HG02571 (cell line): ENCODE results near the gene DLGAP5.
A peak's percentile ranks its signal among the peaks of the same experiment; 100 is the strongest.

Experiments used
- ATAC-seq: cut with Tn5 transposase; IDR thresholded peaks from one replicate; pipeline ENCODE4 v1.9.1; 2021; ENCODE audit warnings: mild to moderate bottlenecking, moderate library complexity; ENCODE audit not compliant: unreplicated experiment

DLGAP5 gene

DNA sequence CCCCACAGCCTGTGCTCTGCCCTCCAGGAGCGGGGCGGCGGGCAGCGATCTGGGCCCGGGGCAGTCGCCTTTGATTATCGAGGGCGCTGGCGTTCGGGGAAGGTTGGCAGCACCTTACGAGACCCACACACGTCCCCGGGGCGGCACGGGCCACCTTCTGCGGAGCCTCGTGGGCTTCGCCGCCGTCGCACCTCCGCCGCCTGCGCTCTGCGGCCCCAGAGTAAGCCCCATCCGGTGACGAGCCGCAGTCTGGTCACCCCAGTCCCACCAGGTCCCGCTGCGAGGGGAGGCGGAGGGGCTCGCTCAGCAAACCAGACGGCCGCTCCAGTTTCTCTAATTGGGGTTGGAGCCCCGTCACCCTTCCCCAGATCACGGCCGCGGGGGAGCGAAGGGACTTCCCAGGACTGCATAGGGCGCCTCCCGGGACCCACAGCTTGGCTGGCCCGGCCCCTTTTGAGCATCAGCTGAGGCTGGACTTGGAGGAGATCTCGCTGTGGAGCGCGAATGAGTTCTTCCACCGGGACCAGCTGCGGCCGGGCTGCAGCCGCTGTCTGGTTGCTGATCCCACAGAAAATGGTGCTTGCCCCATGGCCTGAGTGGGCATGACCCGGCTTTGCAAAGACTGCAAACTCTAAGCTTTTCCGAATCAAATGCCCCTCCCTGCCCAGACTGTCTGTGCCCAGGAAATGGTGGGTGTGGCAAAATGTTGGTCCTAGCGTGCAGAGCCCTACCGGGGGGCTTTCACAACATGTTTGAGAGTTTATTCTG, 61.8 kb downstream of the DLGAP5 start:
- peak; percentile 56 for ATAC-seq

DNA sequence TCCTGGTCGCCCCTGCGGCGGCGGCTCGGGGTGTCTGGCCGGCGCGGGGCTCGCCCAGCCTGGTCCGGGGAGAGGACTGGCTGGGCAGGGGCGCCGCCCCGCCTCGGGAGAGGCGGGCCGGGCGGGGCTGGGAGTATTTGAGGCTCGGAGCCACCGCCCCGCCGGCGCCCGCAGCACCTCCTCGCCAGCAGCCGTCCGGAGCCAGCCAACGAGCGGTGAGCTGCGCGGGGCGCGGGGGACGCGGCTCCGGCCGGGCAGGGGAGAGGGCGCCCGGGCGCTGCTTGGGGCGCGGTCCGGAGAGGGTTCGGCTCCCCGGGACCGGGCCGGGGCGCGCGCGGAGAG, 62.3 kb downstream of the DLGAP5 start, which contains the start of gene LGALS3:
Gene LGALS3, plus strand, starts transcription at position 167 of the 342 bp plus-strand sequence. CDS start 8,122 bp downstream, outside the sequence.
- ATAC-seq, result peak; percentile 56

DNA sequence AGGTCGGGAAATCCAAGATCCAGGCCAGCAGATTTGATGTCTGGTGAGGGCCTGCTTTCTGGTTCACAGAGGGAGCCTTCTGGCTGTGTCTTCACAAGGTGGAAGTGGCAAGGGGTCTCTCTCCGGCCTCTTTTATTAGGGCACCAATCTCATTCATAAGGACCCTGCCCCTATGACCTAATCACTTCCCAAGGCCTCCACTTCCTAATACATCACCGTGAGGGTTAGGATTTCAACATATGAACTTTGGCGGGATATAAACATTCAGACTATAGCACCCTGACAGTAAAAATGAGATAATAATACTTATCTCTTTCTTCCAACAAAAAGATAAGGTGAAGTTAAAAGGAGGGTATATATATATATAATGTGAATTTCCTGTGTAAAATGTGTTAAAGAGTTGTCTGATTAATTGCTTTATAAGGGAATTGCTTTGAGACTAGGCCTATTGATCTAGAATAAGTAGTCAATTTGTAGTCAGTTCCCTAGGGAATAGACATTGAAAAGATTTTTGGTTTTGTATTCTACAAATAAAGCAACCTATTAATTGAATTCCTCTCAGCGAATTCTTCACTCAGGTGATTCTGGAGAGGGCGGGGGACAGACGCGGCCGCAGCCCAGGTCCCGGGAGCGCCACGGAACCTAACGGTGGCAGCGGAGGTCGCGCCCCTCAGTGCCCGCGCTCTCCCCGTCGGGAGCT, 62.8 kb downstream of the DLGAP5 start:
- ATAC-seq, result no peak

DNA sequence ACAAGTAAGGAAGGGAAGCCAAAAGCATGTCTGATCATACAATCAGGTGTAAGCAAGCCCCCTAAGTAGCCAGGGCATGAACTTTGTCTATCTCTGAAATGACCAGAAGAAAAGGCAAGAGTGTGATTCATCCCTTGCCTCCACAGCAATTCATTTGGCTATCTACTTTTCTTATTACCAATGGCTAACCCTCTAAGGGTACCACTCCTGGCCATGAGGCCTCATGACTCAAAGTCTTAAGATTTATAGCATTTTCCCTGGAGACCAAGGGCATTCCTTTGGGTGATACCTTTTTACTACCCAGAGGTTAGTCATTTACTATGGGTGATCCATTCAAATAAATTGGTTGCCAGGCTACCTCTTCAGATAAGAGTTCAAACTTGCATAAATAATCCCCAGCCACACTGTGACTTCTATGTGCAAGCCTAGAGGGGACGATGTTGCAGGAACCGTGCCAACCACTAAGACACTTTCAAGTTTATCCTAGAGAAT, 63.9 kb downstream of the DLGAP5 start:
- ATAC-seq, result no peak

DNA sequence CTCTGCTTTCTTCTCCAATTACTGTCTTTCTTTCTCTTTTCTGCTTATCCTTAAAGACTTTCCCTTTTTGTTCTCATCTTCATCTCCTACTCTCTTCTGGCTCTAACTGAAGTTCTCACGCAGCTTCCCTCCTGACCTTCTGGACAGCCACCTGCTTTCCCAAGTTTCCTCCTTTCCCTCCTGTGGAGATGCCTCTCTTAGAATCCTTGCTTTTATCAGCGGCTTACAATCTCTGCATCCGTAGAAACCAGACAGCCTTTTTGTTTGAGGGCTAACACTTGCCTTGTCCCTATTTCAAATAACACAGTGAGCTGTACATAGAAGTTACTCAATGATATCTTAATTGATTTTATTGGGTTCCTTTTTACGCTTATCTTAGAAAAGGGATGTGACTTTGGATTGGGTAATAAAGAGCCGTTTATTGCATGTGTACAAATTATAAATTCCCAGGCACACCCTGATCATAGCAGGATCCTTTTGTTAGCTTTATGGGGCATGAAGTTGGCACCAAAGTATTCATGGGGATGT, 64.4 kb downstream of the DLGAP5 start:
- ATAC-seq, result no peak

DNA sequence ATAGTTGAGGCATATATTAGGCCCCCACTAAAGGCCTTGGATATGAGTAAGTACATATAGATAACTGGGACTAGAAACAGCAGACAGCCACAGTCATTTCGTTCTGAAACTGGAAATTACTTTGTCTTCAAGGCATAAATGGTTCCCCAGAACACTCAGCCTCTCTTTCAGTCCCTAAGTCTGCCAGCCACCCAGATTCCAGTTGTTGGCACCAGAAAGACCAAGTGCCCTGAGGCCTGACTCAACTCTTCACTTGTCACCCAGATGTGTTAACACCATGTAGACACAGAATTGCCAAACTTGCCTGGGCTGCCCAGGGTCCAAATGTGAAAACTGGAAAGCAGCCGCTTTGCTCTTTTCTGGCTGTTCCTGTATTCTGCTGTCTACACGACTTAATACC, 65.4 kb downstream of the DLGAP5 start:
- no peak for ATAC-seq

DNA sequence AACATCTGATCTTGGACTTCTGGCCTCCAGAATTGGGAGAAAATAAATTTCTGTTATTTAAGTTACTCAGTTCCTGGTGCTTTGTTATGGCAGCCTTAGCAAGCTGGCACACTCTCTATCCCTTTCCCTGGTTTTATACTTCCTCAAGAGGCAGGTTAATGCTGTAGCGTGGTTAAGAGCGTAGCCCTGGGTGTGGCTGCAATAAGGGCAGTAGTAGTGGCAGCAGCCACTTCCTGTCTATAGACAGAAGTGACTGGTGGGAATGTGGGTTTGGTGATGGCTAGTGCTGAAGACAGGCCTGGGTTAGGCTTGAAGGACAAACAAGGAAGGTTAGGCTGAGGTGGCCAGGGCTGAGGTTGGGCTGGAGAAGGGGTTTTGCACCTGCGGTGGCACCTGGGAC, 66.0 kb downstream of the DLGAP5 start:
- ATAC-seq, result no peak

DNA sequence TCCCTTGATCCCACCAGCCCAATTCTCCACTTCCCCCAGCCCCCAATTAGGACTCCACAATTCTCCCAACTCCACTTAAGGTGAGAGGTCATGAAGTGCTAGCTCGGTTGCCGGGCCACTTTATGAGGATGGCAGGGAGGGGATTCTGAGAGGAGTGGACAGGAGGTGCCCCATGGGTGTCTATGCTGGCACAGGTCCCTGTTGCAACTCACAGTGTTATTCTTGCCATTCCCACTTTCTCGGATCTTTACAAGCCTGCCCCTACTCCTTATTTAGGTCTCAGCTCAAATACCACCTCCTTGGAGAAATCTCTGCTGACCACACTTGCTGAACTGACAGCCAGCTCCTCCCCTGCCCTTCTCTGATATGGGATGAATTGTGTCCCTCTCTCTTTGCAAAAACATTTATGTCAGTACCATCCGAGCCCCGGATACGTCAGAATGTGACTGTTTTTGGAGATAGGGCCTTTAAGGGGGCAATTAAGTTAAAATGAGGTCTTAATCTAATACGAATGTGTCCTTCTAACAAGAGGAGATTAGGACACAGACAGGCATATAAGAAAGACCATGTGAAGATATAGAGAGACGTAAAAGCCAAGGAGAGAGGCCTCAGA, 66.5 kb downstream of the DLGAP5 start:
- no peak for ATAC-seq

DNA sequence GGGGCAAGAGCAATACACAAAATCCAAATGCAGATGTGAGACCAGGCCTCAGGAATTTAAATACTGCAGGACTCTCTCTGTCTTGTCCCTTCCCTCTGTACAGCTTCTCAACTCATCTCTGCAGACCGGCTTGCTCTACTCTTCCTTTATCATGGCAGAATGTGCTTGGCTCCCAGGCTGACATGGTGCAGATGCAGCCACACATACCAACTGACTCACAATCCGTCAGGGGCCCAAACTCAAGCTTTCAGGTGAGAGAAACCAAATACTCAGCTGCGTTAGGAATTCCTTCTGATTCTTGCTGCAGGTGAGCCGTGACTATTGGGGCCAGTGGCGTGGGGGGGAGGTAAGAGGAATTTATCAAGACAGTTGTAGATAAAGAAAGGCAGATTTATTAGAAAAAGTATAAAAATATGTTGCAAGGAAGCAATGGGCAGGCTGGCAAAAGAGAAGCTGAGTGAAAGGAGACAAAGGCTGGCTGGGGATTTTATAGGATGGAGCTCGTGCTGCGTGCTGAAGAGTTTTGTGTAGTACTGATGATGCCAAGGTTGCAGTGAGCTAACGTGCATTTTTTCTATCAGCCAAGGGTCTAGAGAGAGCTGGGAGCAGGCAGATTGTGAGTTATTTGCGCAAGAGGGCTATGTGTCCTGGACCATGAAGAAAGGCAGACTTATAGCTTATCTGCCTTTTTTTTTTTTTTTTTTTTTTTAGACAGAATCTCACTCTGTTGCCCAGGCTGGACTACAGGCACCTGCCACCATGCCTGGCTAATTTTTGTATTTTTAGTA, 67.3 kb downstream of the DLGAP5 start:
- ATAC-seq, result no peak

DNA sequence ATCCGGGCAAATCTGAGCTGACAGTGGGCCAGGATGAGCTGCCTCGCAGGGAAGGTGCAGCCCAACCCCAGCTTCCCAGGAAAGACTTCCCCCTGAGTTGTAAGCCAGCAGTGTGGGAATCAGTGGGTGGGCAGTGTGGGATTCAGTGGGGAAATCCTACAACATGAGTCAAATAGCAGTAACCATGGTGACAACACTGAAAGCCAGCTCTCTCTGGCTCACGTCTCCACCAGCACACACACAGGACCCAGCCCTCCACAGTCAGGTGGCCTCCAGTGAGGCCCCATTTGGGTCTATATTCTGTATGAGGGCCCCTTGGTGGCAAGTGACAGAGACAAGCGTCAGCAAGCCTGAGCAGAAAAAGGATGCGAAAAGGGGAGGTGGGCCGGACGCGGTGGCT, 68.3 kb downstream of the DLGAP5 start:
- ATAC-seq, result no peak

DNA sequence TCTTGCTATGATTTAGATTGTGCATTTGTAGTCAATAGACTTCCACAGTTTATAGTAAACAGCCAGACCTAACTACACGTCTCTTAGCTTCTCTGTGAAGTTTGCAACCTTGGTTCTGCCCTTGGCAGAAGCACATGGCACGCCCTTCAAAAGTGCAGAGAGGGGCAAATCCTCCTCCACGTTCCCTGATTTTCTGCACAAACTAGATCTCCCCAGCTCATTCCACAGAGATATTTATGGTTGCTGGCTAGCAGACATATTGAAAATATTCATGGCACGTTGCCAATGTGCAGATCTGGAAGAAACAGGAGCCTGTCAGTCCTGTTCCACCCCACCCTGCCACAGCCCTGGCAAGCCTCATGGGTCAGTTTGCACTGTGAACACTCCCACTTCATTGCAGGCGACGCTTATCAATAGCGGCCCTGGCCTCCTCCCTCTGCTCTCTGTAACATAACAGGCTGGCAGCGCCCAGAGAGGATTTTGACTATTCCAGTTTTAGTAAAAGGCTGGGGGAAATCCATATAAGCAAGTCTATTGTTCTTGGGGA, 68.9 kb downstream of the DLGAP5 start:
- ATAC-seq, result no peak

DNA sequence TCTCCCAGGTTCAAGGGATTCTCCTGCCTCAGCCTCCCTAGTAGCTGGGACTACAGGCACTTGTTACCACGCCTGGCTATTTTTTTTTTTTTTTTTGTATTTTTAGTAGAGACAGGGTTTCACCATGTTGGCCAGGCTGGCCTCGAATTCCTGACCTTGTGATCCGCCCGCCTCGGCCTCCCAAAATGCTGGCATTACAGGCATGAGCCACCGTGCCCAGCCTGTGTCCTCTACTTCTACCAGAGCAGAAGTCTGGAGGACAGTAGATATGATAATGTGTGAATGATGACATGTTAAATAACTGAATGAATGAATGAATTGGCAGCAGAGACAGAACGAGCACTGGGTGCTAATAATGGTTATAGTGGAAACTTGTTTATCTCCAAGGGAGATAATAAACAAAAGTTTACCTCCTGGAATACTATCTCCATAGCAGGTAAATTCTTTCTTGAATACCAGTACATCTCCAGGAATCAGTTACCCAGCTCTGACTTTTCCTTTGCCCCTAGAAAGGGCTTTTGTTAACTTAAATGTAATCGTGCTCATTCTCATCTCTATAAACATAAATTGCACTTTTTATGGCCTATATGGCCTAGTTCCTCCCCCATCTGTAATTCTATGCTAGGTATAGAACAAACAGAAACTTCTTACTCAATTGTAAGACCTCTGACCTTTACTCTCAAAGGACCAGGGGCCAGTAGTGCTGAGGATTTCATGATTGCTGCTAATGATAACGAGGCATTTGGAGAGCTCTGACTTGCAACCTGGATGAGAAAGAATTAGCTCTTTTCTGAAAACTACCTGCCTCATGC, 69.6 kb downstream of the DLGAP5 start:
- no peak for ATAC-seq

DNA sequence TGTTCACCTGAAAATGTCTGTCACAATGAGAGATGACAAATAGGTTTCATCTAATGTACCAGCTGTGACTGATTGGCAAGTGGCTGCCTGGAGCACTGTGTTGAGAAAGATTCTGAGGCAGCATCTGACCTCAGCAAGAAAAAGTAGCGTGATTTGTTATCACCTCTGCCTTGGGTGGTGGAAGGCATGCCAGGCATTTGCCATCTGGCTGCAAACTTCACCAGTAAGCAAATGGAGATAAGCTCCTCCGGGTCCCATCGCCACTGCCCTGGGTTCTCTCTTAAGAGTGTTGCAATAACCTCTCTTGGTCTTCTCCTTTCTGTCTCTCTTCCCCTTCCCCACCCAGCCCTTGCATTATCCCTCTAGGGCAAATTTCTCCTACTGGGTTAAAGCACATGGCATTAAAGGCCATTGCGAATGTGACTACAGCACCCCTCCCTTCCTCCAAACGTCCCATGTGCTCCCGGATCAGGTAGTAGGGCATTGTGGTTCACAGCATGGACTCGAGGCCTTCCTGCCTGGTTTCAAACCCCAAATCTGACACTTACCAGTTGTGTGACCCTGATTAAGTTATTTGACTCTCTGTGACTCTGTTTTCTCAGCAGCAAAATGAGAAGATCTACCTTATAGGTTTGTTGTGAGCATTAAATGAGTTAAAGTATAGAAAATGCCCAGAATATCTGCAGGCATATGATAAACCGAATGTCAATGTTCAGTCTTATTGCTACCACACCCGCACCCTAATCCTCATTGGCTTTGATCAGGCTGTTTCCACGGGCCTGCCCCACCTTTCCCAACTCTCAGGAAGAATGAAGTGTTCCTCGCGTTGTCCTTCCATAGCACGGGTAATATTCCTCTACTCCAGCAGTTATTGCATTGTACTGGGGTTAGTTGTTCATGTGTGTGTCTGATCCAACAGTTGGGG, 70.6 kb downstream of the DLGAP5 start:
- ATAC-seq, result no peak

DNA sequence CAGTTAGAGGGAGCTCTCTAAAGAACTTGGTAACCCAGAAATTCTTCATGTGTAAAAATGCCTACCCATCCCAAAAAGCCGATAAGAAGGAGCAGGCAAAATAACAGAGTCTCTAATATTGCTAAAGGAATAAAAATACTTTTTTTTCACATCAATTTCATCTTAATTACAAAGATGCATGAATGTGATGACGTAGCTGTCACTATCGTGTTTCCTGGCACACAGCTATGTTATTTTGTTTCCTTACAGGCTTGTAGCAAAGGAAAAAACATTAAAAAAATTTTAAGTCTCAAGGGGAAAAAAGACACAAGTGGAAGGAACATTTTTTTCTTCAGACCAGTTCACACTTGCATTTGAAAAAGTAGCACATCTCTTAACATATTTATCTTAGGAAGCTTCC, 72.6 kb downstream of the DLGAP5 start:
- no peak for ATAC-seq

DNA sequence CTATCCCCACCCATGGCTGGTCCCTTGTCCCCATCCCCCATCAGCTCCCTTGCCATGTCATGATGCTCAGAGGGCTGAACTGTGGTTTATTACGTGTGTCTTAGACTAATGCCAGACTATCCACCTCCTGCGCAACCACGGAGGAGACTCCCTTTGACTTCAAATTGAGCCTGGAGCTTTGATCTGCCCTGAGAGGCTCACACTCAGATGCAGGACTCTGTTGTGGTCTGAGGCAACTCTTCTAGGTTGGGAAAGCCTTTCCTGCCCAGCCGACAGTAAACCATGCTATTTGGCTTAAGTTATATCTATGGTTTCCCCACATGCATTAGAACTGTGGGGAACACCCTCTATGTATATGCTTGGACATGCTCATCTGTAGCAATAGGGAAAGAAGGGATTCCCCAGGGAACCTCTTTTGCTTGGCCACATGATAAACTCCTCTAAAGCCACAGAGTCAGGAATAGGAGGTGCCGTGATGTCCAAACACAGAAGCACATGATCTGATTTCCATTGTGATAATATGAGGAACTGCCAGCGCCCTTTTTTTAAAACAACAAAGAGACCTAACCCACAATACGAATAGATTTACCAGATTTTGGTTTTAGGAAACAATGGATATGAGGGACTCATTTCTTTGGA, 73.5 kb downstream of the DLGAP5 start:
- ATAC-seq, result no peak

DNA sequence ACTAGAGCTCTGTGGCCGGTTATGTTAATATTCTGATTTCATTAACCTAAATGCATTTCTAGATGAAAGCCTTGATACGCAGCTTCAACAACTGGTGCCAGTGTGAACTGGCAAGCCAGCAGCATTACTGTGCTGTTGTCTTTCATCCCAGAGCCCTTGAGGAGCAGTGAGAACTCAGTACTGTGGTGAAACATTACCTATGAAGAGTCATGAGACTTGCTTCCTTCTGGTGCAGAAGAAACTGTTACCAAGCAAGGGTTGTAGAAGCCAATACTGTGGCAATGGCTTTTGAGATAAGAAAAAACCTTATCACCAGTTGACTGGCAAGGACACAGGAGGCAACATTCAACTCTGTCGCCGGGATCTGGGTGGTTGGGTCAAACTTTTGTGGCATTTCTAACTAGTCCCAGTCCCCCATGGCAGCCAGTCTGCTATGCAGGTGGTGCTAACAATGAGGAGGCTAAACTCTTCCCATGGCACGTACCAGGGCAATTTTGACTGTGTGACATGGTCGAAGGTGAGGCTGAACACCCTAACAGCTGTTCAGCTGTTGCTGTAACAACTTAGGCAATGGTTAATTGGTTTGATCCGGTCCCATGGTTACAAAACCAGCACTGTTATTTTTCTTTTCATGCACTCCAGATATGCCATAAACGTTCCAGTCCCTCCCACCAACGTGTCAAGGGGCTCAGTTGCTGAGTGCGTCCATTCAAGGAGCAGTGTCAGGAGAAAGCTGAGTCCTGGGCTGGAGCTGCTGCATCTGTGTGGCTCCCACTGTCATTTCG, 74.9 kb downstream of the DLGAP5 start:
- ATAC-seq, result no peak

DNA sequence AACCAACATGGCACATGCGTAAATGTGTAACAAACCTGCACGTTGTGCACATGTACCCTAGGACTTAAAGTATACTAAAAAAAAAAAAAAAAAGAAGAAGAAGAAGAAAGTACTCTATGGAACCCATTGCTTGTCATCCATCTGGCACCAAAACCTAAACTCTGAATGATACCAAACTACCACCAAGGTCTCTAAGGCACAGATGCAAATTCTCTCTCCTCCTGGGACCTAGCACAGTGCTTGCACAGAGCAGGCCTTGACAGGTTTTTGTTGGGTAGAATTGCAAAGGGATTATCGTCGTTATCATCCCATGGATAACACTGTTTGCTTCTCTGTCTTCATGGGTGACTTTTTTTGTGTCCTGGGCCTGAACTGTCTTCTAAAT, 75.5 kb downstream of the DLGAP5 start:
- no peak for ATAC-seq
